Activated T-helper 9 cell treated with anti-CD3 and anti-CD28 coated beads, Interleukin-2, amount 50 U/mL, for 16 hours (primary cell): ENCODE results near the gene SYNDIG1.

ENCODE experiments used
- DNase-seq: peaks from one replicate; pipeline ENCODE4 v3.0.0-alpha.2; 2020; ENCODE audit warnings: low read depth

SYNDIG1 gene

GRCh38 chr20:24528583-24529368, 59.3 kb downstream of the SYNDIG1 start:
- no peak for DNase-seq

- no peak for DNase-seq
These were observed 59.9 kb downstream of the SYNDIG1 start for GRCh38 chr20:24529369-24529719.

- no peak for DNase-seq
These were observed 60.8 kb downstream of the SYNDIG1 start for GRCh38 chr20:24530131-24530680.

GRCh38 chr20:24531202-24531601, 61.8 kb downstream of the SYNDIG1 start:
- no peak for DNase-seq

GRCh38 chr20:24531631-24532419, 62.4 kb downstream of the SYNDIG1 start:
- DNase-seq, result no peak

- DNase-seq, result no peak
These were observed 64.0 kb downstream of the SYNDIG1 start for GRCh38 chr20:24533449-24533848.

GRCh38 chr20:24534282-24534681, 64.9 kb downstream of the SYNDIG1 start:
- no peak for DNase-seq

GRCh38 chr20:24535941-24536730, 66.7 kb downstream of the SYNDIG1 start:
- DNase-seq, result no peak

GRCh38 chr20:24537210-24537609, 67.8 kb downstream of the SYNDIG1 start:
- DNase-seq, result no peak

- no peak for DNase-seq
These were observed 73.3 kb downstream of the SYNDIG1 start for GRCh38 chr20:24542721-24543120.

- no peak for DNase-seq
These were observed 73.7 kb downstream of the SYNDIG1 start for GRCh38 chr20:24543168-24543567.

- no peak for DNase-seq
These were observed 74.3 kb downstream of the SYNDIG1 start for GRCh38 chr20:24543741-24544140.

GRCh38 chr20:24544371-24544770, 74.9 kb downstream of the SYNDIG1 start:
- no peak for DNase-seq

- no peak for DNase-seq
These were observed 75.7 kb downstream of the SYNDIG1 start for GRCh38 chr20:24545168-24545567.

- no peak for DNase-seq
These were observed 76.9 kb downstream of the SYNDIG1 start for GRCh38 chr20:24546232-24546892.

GRCh38 chr20:24547967-24548366, 78.5 kb downstream of the SYNDIG1 start:
- no peak for DNase-seq

- DNase-seq, result no peak
These were observed 89.8 kb downstream of the SYNDIG1 start for GRCh38 chr20:24559114-24559732.

- DNase-seq, result no peak
These were observed 91.4 kb downstream of the SYNDIG1 start for GRCh38 chr20:24560571-24561491.

- no peak for DNase-seq
These were observed 96.5 kb downstream of the SYNDIG1 start for GRCh38 chr20:24565835-24566351.

GRCh38 chr20:24566656-24567055, 97.2 kb downstream of the SYNDIG1 start:
- no peak for DNase-seq
